Common myeloid progenitor, CD34-positive (primary cell): ENCODE measurements around the gene CLSTN2.

Source experiments
- CTCF ChIA-PET: fragments of 350-600 bp; sonication (Branson Sonifier 250); formaldehyde crosslinking; loops from one replicate; lab custom pipeline; 2021; ENCODE audit warnings: antibody characterized with exemption; lab: Charles Lee
- POLR2A ChIA-PET: fragments of 350-600 bp; sonication (Branson Sonifier 250); formaldehyde crosslinking; loops from one replicate; lab custom pipeline; 2021; ENCODE audit warnings: antibody characterized with exemption; lab: Charles Lee
- DNase-seq, 3 donors: peaks; one replicate each; pipeline versions ENCODE4 v3.0.0 to v3.0.0-alpha.2; 2013
- H3K27ac ChIP-seq, 2 experiments: 1 replicate in 1 of 2; 2 replicates in 1 of 2; pipeline ENCODE4 v1.7.0; 2013; ENCODE audit warnings: inconsistent platforms in 2 of 2, low read length in 2 of 2, mild to moderate bottlenecking in 2 of 2, low read depth in 1 of 2, moderate library complexity in 1 of 2; ENCODE audit not compliant: severe bottlenecking in 2 of 2, insufficient read depth in 1 of 2, poor library complexity in 1 of 2
- H3K27me3 ChIP-seq, 5 experiments: replicated peaks in 2 of 5; 1 replicate in 3 of 5; 2 replicates in 2 of 5; pipeline versions ENCODE4 v1.6.1 to v1.7.0; 2013; ENCODE audit warnings: low read length in 4 of 5, mild to moderate bottlenecking in 2 of 5, moderate library complexity in 2 of 5, inconsistent platforms in 1 of 5; ENCODE audit not compliant: insufficient read depth in 5 of 5, control insufficient read depth in 4 of 5
- H3K36me3 ChIP-seq, 4 experiments: 1 replicate in 2 of 4; 2 replicates in 2 of 4; pipeline versions ENCODE4 v1.6.1 to v1.7.0; 2013; ENCODE audit warnings: low read length in 3 of 4, control low read depth in 1 of 4, mild to moderate bottlenecking in 1 of 4; ENCODE audit not compliant: control insufficient read depth in 4 of 4, insufficient read depth in 4 of 4
- H3K4me1 ChIP-seq, 4 experiments: 1 replicate in 3 of 4; 2 replicates in 1 of 4; pipeline versions ENCODE4 v1.6.1 to v1.7.1; 2013; ENCODE audit warnings: low read length in 3 of 4, mild to moderate bottlenecking in 3 of 4, control low read depth in 1 of 4, inconsistent platforms in 1 of 4, moderate library complexity in 1 of 4; ENCODE audit not compliant: control insufficient read depth in 4 of 4, insufficient read depth in 4 of 4; ENCODE audit errors: control extremely low read depth in 1 of 4
- H3K4me3 ChIP-seq, 7 experiments: 1 replicate in 4 of 7; 2 replicates in 3 of 7; pipeline versions ENCODE4 v1.5.1 to v1.7.0; 2013; ENCODE audit warnings: mild to moderate bottlenecking in 7 of 7, low read length in 6 of 7, moderate library complexity in 6 of 7, inconsistent platforms in 2 of 7, low read depth in 2 of 7, control low read depth in 1 of 7; ENCODE audit not compliant: insufficient read depth in 4 of 7, control insufficient read depth in 1 of 7; ENCODE audit errors: extremely low read depth in 1 of 7
- H3K9me3 ChIP-seq, 5 experiments: 1 replicate in 4 of 5; 2 replicates in 1 of 5; pipeline versions ENCODE4 v1.6.1 to v1.7.1; 2013; ENCODE audit warnings: low read length in 4 of 5, mild to moderate bottlenecking in 2 of 5, inconsistent platforms in 1 of 5, low read depth in 1 of 5, moderate library complexity in 1 of 5; ENCODE audit not compliant: control insufficient read depth in 4 of 5, insufficient read depth in 2 of 5; ENCODE audit errors: control extremely low read depth in 1 of 5
- WGBS: methylation state at CpG from one replicate; pipeline ENCODE4 v1.1.5; 2013; ENCODE audit not compliant: insufficient coverage; 5-methylcytosine and 5-hydroxymethylcytosine counted together

Gene CLSTN2

DNA sequence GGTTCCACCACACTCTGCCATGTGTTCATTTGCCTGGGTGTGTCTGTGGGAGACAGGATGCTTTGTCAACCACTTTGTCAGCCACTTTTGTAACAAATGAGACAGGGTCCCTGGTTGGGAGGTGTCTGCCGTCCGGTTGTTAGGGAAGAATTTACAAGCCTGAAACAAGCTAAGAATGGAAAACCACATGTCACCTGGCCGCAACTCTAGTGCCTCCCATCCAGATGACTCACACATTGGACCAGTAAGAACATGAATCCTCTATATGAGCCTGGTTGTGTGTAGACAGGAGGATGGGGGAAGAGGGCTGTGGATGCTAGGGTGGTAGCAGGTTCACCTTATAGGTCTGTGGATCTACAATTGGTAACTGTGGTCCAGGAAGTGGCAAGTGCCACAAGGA, 335.3 kb downstream of the CLSTN2 start:
- H3K4me1 ChIP-seq: no peaks in the 10 kb centered on the region
- ChIA-PET POLR2A (no interaction called here), CTCF (no interaction called here)
- H3K4me3 ChIP-seq: no peak overlapping the region
- 100% methylated on average over 2 of the region's 3 CpGs for WGBS
- H3K9me3 ChIP-seq: no peaks in the 10 kb centered on the region
- DNase-seq: no peak
- no peaks in the 10 kb centered on the region for H3K36me3 ChIP-seq
- H3K27ac ChIP-seq: no peak overlapping the region
- H3K27me3 ChIP-seq: peaks cover 0 to 3% (median 0%) of the 10 kb centered on the region in 5 experiments

- H3K4me1 ChIP-seq: no peaks in the 10 kb centered on the region
- no peaks in the 10 kb centered on the region for H3K9me3 ChIP-seq
- ChIA-PET POLR2A (no interaction called here), CTCF (no interaction called here)
- DNase-seq: no peak
- no peaks in the 10 kb centered on the region for H3K36me3 ChIP-seq
- WGBS: 82% methylated on average over 2 of the region's 5 CpGs
- H3K27me3 ChIP-seq: no peaks in the 10 kb centered on the region
- H3K27ac ChIP-seq: no peak overlapping the region
- H3K4me3 ChIP-seq: no peak overlapping the region
These were observed 338.7 kb downstream of the CLSTN2 start for GRCh38 chr3:140273542-140274195.

DNA sequence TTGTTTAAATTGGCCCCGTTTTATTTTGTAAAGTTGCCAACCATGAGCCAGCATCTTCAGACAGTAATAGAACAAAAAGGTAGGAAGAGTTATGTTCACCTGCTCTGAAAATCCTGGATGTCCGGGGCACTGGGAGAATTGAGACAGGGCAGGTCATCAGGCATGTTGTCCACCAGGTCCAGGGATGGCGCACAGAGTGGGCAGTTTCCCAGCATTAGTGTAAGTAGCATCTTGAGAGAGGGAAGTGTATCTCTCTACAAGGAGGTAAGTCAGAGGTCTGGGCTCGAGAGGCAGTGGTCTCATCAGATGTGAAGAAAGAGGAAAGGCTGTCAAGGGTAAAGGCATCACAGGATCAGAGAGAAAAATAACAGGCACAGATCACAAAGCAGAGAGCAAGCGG, 339.4 kb downstream of the CLSTN2 start:
- ChIA-PET CTCF (no interaction called here), POLR2A (no interaction called here)
- WGBS: 93% methylated on average over 4 of the region's 5 CpGs
- Histone ChIP-seq H3K9me3 (no peaks in the 10 kb centered on the region), H3K36me3 (no peaks in the 10 kb centered on the region), H3K4me1 (no peaks in the 10 kb centered on the region), H3K27ac (no peak overlapping the region), H3K4me3 (no peak overlapping the region), H3K27me3 (no peaks in the 10 kb centered on the region)
- no peak for DNase-seq

- POLR2A ChIA-PET: no interaction called here
- CTCF ChIA-PET: no interaction called here
- Histone ChIP-seq H3K9me3 (no peaks in the 10 kb centered on the region), H3K4me1 (no peaks in the 10 kb centered on the region), H3K4me3 (no peak overlapping the region), H3K27me3 (peaks cover 0 to 2% (median 0%) of the 10 kb centered on the region in 5 experiments), H3K36me3 (no peaks in the 10 kb centered on the region), H3K27ac (no peak overlapping the region)
- WGBS: 30% methylated on average over 2 of the region's 3 CpGs
- peak; percentile 4 to 28 (median 20) for DNase-seq
These were observed 341.7 kb downstream of the CLSTN2 start for GRCh38 chr3:140276703-140277102.

DNA sequence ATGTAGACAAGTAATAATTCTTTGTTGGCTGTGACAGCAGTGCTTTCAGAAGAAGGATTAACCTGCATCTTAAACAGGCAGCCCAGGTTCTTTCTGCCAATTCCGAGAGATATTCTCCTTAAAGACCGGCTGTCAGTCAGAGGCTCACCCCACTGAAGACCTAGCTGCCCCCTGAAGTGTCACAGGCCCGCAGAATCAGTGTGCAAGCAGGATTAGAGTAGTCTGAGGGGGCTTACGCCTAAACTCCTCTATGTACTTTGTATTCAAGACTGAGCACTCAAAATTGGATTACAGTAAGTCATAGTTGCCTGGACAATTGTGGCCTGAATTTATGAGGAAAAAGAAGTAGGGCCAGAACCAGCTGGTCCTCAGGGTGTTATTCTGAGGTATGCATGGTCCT, 342.9 kb downstream of the CLSTN2 start:
- no peak overlapping the region for H3K27ac ChIP-seq
- POLR2A ChIA-PET: no interaction called here
- CTCF ChIA-PET: no interaction called here
- H3K36me3 ChIP-seq: no peaks in the 10 kb centered on the region
- H3K27me3 ChIP-seq: peaks cover 0 to 5% (median 2%) of the 10 kb centered on the region in 5 experiments
- WGBS: 100% methylated on average over 4 of the region's 4 CpGs
- no peaks in the 10 kb centered on the region for H3K9me3 ChIP-seq
- no peak overlapping the region for H3K4me3 ChIP-seq
- no peak for DNase-seq
- H3K4me1 ChIP-seq: no peaks in the 10 kb centered on the region

GRCh38 chr3:140284372-140284771, 349.4 kb downstream of the CLSTN2 start:
- H3K9me3 ChIP-seq: no peaks in the 10 kb centered on the region
- CTCF ChIA-PET: no interaction called here
- no peak for DNase-seq
- no peak overlapping the region for H3K4me3 ChIP-seq
- H3K4me1 ChIP-seq: no peaks in the 10 kb centered on the region
- no peak overlapping the region for H3K27ac ChIP-seq
- 100% methylated on average over 2 of the region's 3 CpGs for whole genome bisulfite sequencing
- peaks cover 2 to 18% (median 4%) of the 10 kb centered on the region in 5 experiments for H3K27me3 ChIP-seq
- POLR2A ChIA-PET: no interaction called here
- no peaks in the 10 kb centered on the region for H3K36me3 ChIP-seq

- Histone ChIP-seq H3K36me3 (no peaks in the 10 kb centered on the region), H3K27me3 (peaks cover 2 to 21% (median 4%) of the 10 kb centered on the region in 5 experiments), H3K27ac (no peak overlapping the region), H3K4me1 (no peaks in the 10 kb centered on the region), H3K9me3 (no peaks in the 10 kb centered on the region), H3K4me3 (no peak overlapping the region)
- POLR2A ChIA-PET: no interaction called here
- CTCF ChIA-PET: no interaction called here
- no CpG with 5 or more reads among the region's 3 CpGs for WGBS
- DNase-seq: no peak
These were observed 350.4 kb downstream of the CLSTN2 start for GRCh38 chr3:140285380-140285779.
